Measurements from ENCODE around the gene PLCL2.
A peak's percentile ranks its signal among the peaks of the same experiment; 100 is the strongest.

PLCL2 gene

DNA sequence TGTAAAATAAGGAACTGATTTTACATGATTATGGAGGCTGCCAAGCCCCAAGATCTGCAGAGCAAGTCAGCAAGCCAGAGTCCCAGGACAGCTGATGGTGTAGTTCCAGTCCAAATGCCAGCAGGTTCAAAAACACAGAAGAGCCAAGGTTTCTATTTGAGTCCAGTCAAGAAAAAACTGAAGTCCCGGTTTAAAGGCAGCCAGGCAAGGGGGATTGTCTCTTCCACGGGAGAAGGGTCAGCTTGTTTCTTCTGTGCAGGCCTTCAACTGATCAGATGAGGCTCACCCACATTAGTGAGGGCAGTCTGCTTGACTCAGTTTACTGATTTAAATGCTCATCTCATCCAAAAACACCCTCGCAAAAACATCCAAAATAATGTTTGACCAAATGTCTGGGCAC, 246.2 kb downstream of the PLCL2 start:
- no peak for DNase-seq

DNA sequence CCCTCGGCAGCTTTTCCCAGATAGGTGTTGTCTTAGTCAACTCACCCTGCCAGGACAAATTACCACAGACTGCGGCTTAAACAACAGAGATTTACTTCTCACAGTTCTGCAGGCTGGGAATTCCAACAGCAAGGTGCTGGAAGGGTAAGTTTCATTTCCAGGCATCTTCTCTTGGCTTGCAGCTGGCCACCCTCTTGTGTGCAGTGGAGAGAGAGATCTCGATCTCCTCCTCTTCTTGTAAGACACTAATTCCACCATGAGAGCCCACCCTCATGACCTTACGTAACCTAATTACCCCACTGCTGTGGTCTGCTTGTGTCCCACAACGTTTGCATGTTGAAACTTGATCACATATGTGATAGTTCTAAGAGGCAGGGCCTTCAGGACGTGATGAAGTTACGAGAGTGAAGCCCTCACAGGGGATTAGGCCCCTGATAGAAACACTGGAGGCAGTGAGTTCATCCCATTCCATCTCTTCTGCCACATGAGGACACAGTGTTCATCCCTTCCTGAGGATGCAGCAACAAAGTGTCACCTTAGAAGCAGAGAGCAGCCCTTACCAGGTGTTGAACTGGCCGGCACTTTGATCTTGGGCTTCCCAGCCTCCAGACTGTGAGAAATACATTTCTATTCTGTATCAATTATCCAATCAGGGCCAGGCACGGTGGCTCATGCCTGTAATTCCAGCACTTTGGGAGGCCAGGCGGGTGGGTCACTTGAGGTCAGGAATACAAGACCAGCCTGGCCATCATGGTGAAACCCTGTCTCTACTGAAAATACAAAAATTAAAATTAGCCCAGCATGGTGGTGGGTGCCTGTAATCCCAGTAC, 247.7 kb downstream of the PLCL2 start:
- DNase-seq: peak; percentile 9

DNA sequence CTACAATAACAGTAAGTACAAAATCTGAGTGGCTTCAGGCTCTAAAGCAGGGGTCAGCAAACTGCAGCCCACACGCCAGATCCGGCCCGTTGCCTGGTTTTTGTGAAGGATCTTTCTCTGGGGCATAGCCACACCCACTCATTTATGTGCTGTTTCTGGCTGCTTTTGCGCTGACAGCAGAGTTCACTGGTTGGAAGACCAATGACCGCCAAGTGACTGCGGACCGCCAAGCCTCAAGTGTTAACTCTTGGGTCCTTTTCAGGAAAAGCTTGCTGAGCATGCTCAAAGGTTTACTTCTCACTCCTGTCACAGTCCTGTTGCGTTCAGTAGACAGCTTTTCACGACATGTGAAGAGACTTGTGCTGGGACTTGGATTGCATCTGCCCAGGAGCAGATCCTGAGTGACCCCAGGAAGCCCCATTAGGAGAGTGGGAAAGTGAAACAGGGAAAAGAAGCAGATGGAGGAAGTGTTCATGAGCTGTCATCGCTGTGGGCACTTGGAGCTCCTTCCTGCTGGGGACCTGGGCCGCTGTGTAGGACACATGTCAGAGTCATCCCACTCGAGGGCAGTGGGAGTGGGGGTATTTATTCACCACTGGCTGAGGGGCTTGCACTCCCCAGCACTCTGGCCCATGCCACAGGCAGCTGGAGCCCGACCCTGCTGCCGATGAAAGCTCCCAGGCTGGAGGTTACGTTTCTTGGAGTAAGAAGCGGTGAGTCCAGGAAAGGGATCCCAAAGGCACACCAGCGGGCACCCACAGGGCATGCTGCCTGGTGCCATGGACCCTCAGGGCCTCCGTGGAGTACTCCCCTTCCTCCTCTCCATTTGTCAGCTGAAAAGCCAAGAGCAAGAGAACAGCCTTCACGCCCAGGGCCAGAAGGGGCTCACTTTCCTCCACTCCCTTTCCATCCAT, 249.1 kb downstream of the PLCL2 start:
- DNase-seq: no peak

DNA sequence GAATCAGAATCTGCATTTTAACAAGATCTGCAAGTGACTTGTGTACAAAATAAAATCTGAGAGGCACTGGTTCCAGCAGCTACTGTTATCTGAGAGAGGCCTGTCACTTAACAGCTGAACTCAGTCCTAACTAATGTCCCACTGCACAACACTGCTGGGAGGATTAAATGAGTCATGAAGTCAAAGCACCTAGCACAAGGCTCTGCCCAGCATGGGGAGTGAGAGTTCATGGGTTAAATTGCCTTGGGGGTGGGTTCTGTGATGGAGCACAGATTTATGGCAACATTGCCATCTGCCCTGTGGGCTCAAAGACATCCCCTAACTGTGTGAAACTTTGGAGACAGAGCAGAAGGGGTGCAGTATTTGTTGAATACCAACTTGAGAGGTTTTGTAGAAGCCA, 250.9 kb downstream of the PLCL2 start:
- DNase-seq: no peak

DNA sequence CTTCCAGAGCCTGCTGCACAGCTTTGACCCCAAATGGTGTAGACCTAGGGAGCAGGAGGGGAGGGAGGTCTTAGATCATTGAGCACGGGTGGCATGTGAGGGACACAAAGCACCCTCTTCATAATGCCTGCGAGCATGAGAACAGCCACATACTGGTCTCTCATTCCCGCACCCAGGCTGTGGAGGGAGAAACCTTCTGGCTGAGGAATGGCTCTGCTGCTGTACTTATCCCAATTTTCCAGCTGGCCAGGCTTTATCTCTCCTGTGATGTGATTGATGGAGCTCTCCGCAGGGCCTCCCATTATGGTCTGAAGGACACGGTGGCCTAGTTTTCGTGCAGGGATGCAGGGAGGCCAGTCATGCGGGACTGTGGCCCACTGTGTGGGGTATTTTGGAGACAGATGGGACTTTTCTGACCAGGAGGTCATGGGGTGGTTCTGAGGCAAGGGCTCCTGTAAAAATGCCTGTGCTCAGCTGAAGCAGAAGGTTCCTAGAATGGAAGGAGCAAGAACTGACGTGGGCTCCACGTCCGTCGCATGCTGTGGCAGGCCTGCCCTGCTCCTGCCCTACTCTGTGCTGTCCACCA, 251.5 kb downstream of the PLCL2 start:
- DNase-seq: no peak

DNA sequence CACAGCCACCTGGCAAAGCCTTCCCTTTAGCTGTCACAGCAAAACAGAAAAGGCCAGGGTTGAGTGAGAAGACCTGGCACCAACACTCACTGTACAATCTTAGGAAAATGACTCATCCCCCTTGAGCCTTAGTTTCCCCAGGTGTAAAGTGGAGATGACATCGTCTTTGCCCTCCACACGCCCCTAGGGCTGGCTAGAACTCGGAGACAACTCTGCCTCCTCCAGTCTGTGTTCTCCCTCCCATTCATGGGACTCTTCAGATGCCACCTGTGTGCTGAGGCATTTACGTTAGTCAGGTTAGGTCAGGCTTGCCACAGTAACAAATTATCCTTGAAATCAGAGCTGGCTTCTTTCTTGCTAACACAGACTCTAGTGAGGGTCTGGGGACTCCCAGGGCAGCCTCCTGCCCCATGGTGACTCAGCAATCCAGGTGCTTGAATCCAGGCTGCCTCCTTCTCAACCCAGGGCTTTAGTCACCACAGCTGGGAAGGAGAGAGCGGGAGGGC, 252.6 kb downstream of the PLCL2 start:
- no peak for DNase-seq

DNA sequence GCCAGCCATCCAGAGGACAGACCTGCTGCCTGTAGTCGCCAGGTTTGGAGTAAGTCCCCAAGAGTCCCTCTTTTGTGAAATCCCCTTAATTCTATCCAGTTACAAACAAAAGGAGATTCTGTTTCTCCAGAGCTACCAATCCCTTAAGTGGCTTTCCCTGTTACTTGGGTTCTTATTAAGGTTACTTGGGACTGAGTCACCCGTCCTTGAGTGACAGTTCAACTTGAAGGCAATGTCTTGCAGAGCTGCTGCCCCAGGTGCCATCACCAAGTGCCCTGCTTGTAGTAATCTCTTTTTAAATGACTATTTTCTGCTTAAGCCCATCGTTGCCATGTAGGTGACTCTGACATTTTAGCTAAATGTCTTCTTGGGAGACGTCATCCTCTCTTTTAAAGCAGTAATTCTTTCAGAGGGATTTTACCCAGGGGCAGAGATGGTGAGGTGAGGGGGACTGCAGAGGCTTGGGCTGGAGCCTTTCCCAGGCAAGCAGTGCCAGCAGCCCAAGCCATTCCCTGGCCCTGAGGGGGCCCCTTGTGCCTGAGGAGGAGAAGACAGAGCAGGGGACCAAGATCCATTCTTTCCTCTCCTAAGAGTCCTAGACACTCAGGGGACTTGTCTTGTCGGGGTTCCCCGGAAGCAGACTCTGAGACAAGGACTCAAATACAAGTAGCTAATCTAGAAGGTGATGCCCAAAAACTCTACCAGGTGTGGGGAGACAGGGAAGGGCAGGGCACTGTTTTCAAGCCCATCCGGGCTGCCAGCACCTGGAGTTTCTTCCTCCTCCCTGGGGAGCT, 253.7 kb downstream of the PLCL2 start:
- no peak for DNase-seq

Measured in stimulated activated CD8-positive, alpha-beta memory T cell treated with anti-CD3 and anti-CD28 coated beads, Interleukin-4, amount 100 ng/mL, for 48 hours (primary cell).